Measurements from ENCODE around the gene BTD.

Gene BTD

DNA sequence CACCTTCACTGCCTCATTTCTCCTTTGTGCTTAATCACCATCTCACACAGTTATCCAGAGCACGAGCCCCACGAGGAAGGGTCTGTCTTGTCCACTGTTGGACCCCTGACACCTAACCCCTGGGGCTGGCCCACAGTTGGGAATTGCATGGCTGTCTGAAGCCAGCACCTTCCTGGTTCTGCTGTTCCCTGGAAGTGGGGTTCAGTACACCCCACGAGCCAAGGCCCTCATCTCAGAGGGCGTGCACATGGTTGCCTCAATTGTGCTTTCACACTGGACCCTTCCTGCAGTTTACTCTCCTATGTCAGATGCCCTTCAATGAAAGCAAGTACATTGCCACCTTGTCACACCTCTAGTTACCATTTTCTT lies 30.7 kb downstream of the BTD start:
- Histone ChIP-seq H3K27me3 (ENCODE audit: control insufficient read depth, insufficient read depth, low read length) (no peaks in the 10 kb centered on the region), H3K4me1 (ENCODE audit: control insufficient read depth, insufficient read depth, low read length) (peaks cover 35% of the 10 kb centered on the region), H3K9ac (ENCODE audit: low read length) (no peak overlapping the region), H3K27ac (ENCODE audit: low read depth, low read length) (no peak overlapping the region), H3K36me3 (ENCODE audit: control insufficient read depth, insufficient read depth, low read length) (no peaks in the 10 kb centered on the region), H3K4me3 (ENCODE audit: low read length) (no peak overlapping the region)

DNA sequence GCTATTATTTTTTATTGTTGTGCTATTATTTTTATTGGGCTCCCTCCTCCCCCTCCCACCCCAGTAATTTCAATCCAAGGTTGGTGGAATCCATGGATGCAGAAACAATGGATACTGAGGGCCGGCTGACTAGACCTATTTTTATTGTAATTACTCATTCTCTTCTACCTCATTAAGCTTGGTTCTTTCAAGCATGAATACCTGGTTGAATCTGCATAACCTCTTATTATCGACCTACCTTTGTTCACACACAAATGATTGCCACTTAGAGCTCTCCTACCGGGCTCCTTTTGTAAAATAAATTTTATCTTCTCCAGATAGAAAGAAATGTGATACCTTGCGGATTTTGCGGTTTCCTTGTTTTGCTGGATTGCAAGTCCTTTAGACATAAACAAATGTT lies 31.6 kb downstream of the BTD start:
- no peak overlapping the region for H3K4me3 ChIP-seq (ENCODE audit: low read length)
- H3K9ac ChIP-seq (ENCODE audit: low read length) = no peak overlapping the region
- H3K36me3 ChIP-seq (ENCODE audit: control insufficient read depth, insufficient read depth, low read length) = no peaks in the 10 kb centered on the region
- H3K27me3 ChIP-seq (ENCODE audit: control insufficient read depth, insufficient read depth, low read length) = no peaks in the 10 kb centered on the region
- peaks cover 43% of the 10 kb centered on the region for H3K4me1 ChIP-seq (ENCODE audit: control insufficient read depth, insufficient read depth, low read length)
- peak overlapping the region; percentile 93 for H3K27ac ChIP-seq (ENCODE audit: low read depth, low read length)

GRCh38 chr3:15633766-15634598 lies 32.4 kb downstream of the BTD start:
- H3K4me1 ChIP-seq (ENCODE audit: control insufficient read depth, insufficient read depth, low read length) = peaks cover 48% of the 10 kb centered on the region
- H3K27me3 ChIP-seq (ENCODE audit: control insufficient read depth, insufficient read depth, low read length) = no peaks in the 10 kb centered on the region
- peak overlapping the region; percentile 4 for H3K9ac ChIP-seq (ENCODE audit: low read length)
- H3K4me3 ChIP-seq (ENCODE audit: low read length) = no peak overlapping the region
- peak overlapping the region; percentile 93 for H3K27ac ChIP-seq (ENCODE audit: low read depth, low read length)
- H3K36me3 ChIP-seq (ENCODE audit: control insufficient read depth, insufficient read depth, low read length) = no peaks in the 10 kb centered on the region

- Histone ChIP-seq H3K36me3 (ENCODE audit: control insufficient read depth, insufficient read depth, low read length) (no peaks in the 10 kb centered on the region), H3K9ac (ENCODE audit: low read length) (no peak overlapping the region), H3K27ac (ENCODE audit: low read depth, low read length) (peak overlapping the region; percentile 93), H3K4me3 (ENCODE audit: low read length) (no peak overlapping the region), H3K27me3 (ENCODE audit: control insufficient read depth, insufficient read depth, low read length) (no peaks in the 10 kb centered on the region), H3K4me1 (ENCODE audit: control insufficient read depth, insufficient read depth, low read length) (peaks cover 51% of the 10 kb centered on the region)
Measured at GRCh38 chr3:15634671-15635070, 33.1 kb downstream of the BTD start.

DNA sequence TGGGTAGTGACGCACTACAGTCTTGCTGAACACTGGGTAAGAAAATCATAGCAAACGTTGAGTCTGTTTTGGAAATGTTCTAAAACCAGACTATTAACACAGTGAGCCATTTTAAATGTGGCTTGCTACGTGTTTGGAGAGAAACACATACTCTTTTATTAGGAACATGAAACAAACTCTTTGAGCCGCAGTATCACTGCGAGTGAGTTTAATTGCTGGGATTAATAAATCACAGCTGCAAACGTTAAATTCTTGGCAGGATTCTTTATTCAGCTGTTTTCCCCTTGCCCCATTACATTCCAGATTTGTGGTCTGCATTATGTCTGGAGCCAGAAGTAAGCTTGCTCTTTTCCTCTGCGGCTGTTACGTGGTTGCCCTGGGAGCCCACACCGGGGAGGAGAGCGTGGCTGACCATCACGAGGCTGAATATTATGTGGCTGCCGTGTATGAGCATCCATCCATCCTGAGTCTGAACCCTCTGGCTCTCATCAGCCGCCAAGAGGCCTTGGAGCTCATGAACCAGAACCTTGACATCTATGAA lies 33.6 kb downstream of the BTD start:
- Histone ChIP-seq H3K9ac (ENCODE audit: low read length) (no peak overlapping the region), H3K4me1 (ENCODE audit: control insufficient read depth, insufficient read depth, low read length) (peaks cover 51% of the 10 kb centered on the region), H3K27ac (ENCODE audit: low read depth, low read length) (peak overlapping the region; percentile 93), H3K36me3 (ENCODE audit: control insufficient read depth, insufficient read depth, low read length) (no peaks in the 10 kb centered on the region), H3K4me3 (ENCODE audit: low read length) (no peak overlapping the region), H3K27me3 (ENCODE audit: control insufficient read depth, insufficient read depth, low read length) (no peaks in the 10 kb centered on the region)

DNA sequence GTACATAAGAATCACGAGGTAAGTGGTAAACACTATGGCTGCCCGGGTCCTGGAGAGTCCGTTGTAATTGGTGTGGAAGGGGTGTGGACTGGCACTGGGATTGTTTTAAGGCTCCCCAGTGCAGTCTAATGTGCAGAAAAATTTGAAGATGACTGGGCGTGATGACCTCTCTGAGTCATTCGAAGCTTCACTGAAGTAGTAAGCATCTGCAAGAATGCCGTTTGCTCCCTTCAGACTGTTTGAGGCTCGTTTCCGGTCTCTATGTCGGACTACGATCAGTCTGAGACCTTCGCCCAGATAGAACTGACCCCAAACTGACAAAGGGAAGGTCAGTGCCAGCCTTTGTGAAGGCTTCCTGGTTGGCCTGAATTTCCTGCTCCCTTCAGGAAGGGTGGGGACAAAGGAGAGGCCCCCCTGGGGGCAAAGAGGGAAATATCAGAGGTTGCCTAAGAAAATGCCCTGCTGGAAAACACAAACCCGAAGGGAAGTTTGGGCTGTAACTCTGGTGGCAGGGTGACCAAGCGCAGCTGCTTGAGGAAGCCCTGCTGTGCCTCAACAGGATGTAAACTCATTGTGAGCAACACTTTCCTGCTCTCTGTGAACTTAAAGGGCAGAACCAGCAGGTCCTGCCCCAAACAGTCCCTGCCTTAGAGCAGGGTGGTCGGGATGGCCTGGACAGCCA lies 34.6 kb downstream of the BTD start:
- H3K36me3 ChIP-seq (ENCODE audit: control insufficient read depth, insufficient read depth, low read length) = no peaks in the 10 kb centered on the region
- H3K4me3 ChIP-seq (ENCODE audit: low read length) = peak overlapping the region; percentile 18
- peaks cover 47% of the 10 kb centered on the region for H3K4me1 ChIP-seq (ENCODE audit: control insufficient read depth, insufficient read depth, low read length)
- H3K27me3 ChIP-seq (ENCODE audit: control insufficient read depth, insufficient read depth, low read length) = no peaks in the 10 kb centered on the region
- H3K9ac ChIP-seq (ENCODE audit: low read length) = no peak overlapping the region
- H3K27ac ChIP-seq (ENCODE audit: low read depth, low read length) = peak overlapping the region; percentile 93

DNA sequence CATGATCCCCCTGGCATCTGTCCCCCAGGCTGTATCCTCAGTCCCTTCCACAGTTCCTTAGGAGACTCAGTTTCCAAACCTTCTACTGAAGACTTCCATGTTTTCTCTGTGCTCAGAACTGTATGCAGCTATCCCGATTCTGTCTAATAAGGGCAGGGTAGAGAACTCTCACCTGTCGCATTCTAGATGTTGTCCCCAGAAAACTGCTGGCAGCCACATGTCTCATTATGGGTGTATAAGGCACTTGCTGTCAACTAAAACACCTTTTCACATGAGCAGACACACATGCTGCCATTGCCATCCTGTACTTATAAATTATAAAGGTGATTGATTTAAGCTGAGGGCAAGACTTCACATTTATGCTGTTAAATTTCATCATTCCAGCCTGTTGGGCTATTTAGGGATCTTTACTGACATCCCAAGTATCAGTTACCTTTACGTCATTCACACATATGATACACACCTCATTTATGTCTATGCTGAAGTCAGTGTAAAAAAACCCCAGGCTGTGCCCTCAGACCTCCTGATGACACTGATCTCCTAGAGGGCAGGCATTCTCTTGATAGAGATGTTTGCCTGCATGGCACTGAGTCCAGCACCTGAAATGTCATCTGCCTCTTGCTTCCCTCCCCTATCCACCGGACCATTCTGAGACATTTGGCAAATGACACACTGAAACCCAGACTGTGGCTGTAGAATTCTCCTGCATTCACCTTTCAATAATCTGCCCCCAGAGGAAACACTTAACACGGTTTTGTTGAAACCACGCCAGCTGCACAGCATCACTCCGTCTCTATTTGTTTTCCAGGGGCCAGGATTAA lies 35.8 kb downstream of the BTD start:
- Histone ChIP-seq H3K27ac (ENCODE audit: low read depth, low read length) (peak overlapping the region; percentile 88), H3K4me1 (ENCODE audit: control insufficient read depth, insufficient read depth, low read length) (peaks cover 47% of the 10 kb centered on the region), H3K27me3 (ENCODE audit: control insufficient read depth, insufficient read depth, low read length) (no peaks in the 10 kb centered on the region), H3K4me3 (ENCODE audit: low read length) (no peak overlapping the region), H3K36me3 (ENCODE audit: control insufficient read depth, insufficient read depth, low read length) (no peaks in the 10 kb centered on the region), H3K9ac (ENCODE audit: low read length) (no peak overlapping the region)

DNA sequence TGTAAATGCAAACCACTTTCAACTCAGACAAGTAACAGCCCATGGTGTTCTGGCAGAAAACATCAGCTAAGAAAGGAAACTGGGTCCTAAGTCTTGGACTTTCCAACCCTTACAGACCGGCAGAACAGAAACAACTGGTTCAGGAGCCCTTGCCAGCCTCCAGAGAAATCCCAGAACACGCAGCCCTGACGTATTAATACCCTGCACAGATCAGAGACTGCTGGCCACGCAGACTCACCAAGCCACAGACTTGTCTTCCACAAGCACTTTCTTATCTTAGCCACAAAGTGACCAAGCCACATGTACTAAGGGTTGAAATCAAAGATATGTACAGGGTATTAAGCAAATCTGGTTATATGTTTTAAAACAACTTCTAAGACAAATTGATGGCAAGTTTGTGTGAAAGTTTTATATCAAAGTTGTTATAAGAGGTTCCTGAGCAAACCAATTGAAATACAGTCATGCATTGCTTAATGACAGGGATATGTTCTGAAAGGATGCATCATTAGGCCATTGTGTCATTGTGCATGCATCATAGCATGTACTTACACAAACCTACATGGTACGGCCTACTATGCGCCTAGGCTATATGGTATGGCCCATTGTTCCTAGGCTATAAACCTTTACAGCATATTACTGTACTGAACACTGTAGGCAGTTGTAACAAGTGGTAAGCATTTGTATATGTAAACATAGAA lies 36.8 kb downstream of the BTD start:
- no peaks in the 10 kb centered on the region for H3K36me3 ChIP-seq (ENCODE audit: control insufficient read depth, insufficient read depth, low read length)
- H3K9ac ChIP-seq (ENCODE audit: low read length) = no peak overlapping the region
- H3K4me1 ChIP-seq (ENCODE audit: control insufficient read depth, insufficient read depth, low read length) = peaks cover 46% of the 10 kb centered on the region
- H3K27me3 ChIP-seq (ENCODE audit: control insufficient read depth, insufficient read depth, low read length) = no peaks in the 10 kb centered on the region
- peak overlapping the region; percentile 89 for H3K27ac ChIP-seq (ENCODE audit: low read depth, low read length)
- no peak overlapping the region for H3K4me3 ChIP-seq (ENCODE audit: low read length)

- Histone ChIP-seq H3K4me3 (ENCODE audit: low read length) (no peak overlapping the region), H3K4me1 (ENCODE audit: control insufficient read depth, insufficient read depth, low read length) (peaks cover 40% of the 10 kb centered on the region), H3K27ac (ENCODE audit: low read depth, low read length) (peak overlapping the region; percentile 89), H3K27me3 (ENCODE audit: control insufficient read depth, insufficient read depth, low read length) (no peaks in the 10 kb centered on the region), H3K36me3 (ENCODE audit: control insufficient read depth, insufficient read depth, low read length) (no peaks in the 10 kb centered on the region), H3K9ac (ENCODE audit: low read length) (no peak overlapping the region)
Measured at GRCh38 chr3:15638891-15639262, 37.3 kb downstream of the BTD start.

GRCh38 chr3:15645246-15645645 lies 43.7 kb downstream of the BTD start:
- no peaks in the 10 kb centered on the region for H3K36me3 ChIP-seq (ENCODE audit: control insufficient read depth, insufficient read depth, low read length)
- no peak overlapping the region for H3K4me3 ChIP-seq (ENCODE audit: low read length)
- H3K9ac ChIP-seq (ENCODE audit: low read length) = no peak overlapping the region
- peak overlapping the region; percentile 80 for H3K27ac ChIP-seq (ENCODE audit: low read depth, low read length)
- no peaks in the 10 kb centered on the region for H3K27me3 ChIP-seq (ENCODE audit: control insufficient read depth, insufficient read depth, low read length)
- H3K4me1 ChIP-seq (ENCODE audit: control insufficient read depth, insufficient read depth, low read length) = peaks cover 24% of the 10 kb centered on the region

- Histone ChIP-seq H3K27ac (ENCODE audit: low read depth, low read length) (peak overlapping the region; percentile 80), H3K27me3 (ENCODE audit: control insufficient read depth, insufficient read depth, low read length) (no peaks in the 10 kb centered on the region), H3K4me1 (ENCODE audit: control insufficient read depth, insufficient read depth, low read length) (peaks cover 24% of the 10 kb centered on the region), H3K9ac (ENCODE audit: low read length) (no peak overlapping the region), H3K4me3 (ENCODE audit: low read length) (no peak overlapping the region), H3K36me3 (ENCODE audit: control insufficient read depth, insufficient read depth, low read length) (no peaks in the 10 kb centered on the region)
Measured at GRCh38 chr3:15645740-15646501, 44.4 kb downstream of the BTD start.

Data from rectal smooth muscle tissue (tissue), 1 donor.